BE2C (cell line): ENCODE measurements around the gene FXYD7.
A peak's percentile ranks its signal among the peaks of the same experiment; 100 is the strongest.

Experiments used
- DNase-seq: peaks from one replicate; pipeline ENCODE4 v3.0.0-alpha.2; 2020
- H3K27me3 ChIP-seq: fragments of 250-450 bp; sonication (Bioruptor Pico); 2 replicates; pipeline ENCODE4 v1.5.1; 2020; ENCODE audit warnings: mild to moderate bottlenecking
- H3K36me3 ChIP-seq: fragments of 250-450 bp; sonication (Bioruptor Pico); 2 replicates; pipeline ENCODE4 v1.5.1; 2020; ENCODE audit warnings: mild to moderate bottlenecking
- H3K4me1 ChIP-seq: fragments of 250-450 bp; sonication (Bioruptor Pico); 2 replicates; pipeline ENCODE4 v1.5.1; 2020
- H3K4me3 ChIP-seq: 2 replicates; pipeline ENCODE4 v1.5.1; 2011; ENCODE audit warnings: low read depth, low read length
- H3K9me3 ChIP-seq: fragments of 250-450 bp; sonication (Bioruptor Pico); 2 replicates; pipeline ENCODE4 v1.5.1; 2020
- TF ChIP-seq, protein P1 (sequence below): IDR thresholded peaks from 2 replicates; pipeline ENCODE4 v1.5.1; 2012; ENCODE audit warnings: mild to moderate bottlenecking, low read depth, low read length

Gene FXYD7

DNA sequence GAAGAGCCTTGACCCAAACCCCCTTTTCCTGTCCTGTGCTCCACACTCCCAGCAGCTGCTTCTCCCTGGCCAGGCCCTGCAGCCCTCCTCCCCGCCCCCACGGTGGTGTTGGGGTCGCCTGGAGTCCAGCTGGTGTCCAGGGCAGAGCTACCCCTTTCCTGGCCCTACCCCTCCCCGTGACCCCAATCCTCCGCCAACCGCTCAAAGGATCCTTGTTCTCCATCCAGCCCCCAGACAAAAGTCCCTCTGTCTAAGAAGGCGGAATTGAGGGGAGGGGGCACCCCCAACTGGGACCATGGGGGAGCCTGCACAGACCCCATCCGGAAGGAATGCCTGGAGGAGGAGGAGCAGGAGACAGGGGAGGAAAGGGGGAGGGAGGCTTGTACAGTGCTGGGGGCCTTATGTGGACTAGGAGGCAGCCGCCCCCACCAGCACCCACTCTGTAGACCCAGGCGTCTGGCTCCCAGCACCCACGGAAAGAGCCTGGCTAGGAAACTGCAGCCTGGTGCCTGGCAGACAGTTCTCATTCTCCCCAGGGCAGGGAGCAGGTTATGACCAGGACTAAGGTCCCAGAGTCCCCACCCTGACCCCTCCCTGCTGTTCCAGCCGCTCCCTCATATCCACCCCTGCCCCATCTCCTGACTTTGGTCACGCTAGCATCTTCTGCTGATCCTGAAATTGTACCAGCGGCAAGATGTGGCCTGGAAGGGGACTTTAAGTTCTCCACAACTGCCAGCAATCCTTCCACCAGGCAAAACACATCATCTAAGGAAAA lies 27.7 kb upstream of the FXYD7 start, which contains the start of gene FXYD3:
Gene FXYD3, plus strand, starts transcription at position 647 of the 775 bp plus-strand sequence. CDS start 3,554 bp downstream, outside the sequence.
- TF ChIP-seq, protein P1, sequence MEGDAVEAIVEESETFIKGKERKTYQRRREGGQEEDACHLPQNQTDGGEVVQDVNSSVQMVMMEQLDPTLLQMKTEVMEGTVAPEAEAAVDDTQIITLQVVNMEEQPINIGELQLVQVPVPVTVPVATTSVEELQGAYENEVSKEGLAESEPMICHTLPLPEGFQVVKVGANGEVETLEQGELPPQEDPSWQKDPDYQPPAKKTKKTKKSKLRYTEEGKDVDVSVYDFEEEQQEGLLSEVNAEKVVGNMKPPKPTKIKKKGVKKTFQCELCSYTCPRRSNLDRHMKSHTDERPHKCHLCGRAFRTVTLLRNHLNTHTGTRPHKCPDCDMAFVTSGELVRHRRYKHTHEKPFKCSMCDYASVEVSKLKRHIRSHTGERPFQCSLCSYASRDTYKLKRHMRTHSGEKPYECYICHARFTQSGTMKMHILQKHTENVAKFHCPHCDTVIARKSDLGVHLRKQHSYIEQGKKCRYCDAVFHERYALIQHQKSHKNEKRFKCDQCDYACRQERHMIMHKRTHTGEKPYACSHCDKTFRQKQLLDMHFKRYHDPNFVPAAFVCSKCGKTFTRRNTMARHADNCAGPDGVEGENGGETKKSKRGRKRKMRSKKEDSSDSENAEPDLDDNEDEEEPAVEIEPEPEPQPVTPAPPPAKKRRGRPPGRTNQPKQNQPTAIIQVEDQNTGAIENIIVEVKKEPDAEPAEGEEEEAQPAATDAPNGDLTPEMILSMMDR: no peak
- peak within 1 kb of the TSS; percentile 1; the same call in 1 of the 2 replicates for H3K4me3 ChIP-seq
- no peaks in the 10 kb centered on the region for H3K4me1 ChIP-seq
- H3K9me3 ChIP-seq: no peaks in the 10 kb centered on the region
- no peaks in the 10 kb centered on the region for H3K27me3 ChIP-seq
- H3K36me3 ChIP-seq: no peaks in the 10 kb centered on the region
- DNase-seq: no peak

DNA sequence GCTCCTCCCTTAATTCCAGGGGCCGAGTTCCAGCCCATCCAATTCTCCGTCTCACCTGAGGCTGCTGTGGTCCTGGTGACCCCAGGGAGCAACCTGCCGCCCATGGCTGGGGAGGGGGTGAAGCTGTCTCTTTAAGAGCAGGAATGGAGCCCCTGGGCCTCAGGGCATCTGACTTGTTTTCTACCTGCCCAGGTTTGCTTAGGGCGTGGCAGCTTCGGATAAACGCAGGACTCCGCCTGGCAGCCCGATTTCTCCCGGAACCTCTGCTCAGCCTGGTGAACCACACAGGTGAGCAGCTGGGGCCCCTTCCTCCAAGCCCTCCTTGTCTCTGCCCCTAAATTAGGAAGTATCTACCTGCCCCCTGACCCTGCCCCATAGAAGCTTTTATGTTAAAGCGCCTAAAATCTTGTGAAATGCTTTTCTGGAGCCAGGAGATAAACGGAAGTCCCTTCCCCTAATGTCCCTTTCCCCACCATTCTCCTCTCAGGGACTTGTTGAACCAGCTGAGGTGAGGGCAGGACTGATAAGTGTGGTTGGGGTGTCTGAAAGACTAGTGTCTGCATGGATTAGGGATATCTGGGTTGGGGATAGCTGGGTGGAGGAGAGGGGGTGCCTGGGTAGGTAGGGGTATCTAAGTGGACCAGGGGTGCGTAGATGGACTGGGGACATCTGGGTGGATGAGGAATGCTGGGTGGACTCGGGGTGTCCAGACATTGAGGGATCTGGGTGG lies 26.8 kb upstream of the FXYD7 start:
- DNase-seq: no peak
- Histone ChIP-seq H3K4me1 (no peaks in the 10 kb centered on the region), H3K36me3 (no peaks in the 10 kb centered on the region), H3K4me3 (no peak overlapping the region), H3K27me3 (no peaks in the 10 kb centered on the region), H3K9me3 (no peaks in the 10 kb centered on the region)
- TF ChIP-seq, protein P1: no peak

DNA sequence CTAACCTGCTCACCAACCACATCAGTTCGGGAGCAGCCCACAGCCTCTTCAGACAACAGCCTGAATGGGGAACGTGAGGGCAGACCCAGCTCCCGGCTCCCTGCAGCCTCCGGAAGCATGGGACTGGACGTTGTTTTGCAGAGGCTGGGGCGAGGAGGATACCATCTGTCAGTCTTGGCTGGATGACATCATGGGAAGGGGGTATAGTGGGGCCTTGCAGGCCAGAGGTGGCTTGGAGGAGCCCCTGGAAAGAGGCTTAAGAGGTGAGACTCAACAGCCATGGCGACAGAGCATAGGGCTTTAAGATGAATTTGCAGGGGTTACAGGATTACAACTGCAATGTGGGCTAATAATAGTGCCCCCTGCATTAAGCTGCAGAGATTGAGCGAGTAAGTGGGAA lies 25.9 kb upstream of the FXYD7 start:
- Histone ChIP-seq H3K36me3 (no peaks in the 10 kb centered on the region), H3K4me1 (no peaks in the 10 kb centered on the region), H3K4me3 (no peak overlapping the region), H3K9me3 (no peaks in the 10 kb centered on the region), H3K27me3 (no peaks in the 10 kb centered on the region)
- DNase-seq: no peak
- TF ChIP-seq, protein P1: no peak

DNA sequence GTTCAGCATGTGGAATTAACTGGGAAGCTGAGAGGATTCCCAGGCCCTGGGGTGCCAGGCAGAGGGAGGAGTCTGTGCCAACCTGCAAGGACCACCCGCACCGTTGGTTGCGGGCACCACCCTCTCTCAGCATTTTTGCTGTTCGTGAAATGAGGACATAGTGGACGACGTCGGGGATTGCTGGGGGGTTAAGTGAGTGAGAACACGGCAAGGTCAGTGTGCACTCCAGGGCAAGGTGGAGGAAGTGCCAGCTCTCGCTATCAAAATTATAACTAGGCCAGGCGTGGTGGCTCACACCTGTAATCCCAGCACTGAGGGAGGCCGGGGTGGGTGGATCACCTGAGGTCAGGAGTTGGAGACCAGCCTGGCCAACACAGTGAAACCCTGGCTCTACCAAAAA lies 25.3 kb upstream of the FXYD7 start:
- Histone ChIP-seq H3K9me3 (no peaks in the 10 kb centered on the region), H3K27me3 (no peaks in the 10 kb centered on the region), H3K36me3 (no peaks in the 10 kb centered on the region), H3K4me3 (no peak overlapping the region), H3K4me1 (no peaks in the 10 kb centered on the region)
- DNase-seq: no peak
- TF ChIP-seq, protein P1: no peak

DNA sequence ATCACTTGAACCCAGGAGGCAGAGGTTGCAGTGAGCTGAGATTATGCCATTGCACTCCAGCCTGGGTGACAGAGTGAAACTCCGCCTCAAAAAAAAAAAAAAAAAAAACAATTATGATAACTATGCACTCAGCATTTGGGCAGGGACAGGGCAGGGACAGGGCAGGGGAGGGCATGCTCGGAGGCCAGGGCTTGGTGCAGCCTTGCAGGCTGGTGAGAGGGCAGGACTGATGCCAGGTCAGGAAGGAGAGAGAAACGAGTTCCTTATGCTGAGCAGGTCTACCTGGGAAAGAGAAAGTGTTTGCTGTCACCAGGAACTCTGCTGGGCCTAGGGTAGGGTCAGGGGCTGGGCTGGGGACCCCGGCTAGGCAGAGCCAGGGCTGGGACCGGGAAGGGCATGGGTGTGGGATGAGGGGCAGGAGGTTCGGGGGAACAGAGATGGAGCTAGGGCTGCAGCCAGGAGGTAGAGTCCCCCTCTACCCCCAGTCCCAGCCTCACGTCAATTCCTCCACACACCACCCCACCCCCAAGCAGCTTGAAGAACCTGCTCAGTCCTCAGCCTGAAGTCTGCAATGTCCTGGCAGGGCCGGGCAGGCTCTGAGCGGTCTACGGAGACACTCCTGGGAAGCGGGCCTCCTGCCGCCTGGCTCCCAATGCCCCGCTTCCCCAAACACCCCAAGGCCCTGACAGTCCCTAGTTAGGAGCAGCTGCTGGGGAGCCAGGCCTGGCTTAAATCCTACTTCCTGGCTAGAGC lies 24.6 kb upstream of the FXYD7 start:
- TF ChIP-seq, protein P1: no peak
- H3K4me3 ChIP-seq: no peak overlapping the region
- no peaks in the 10 kb centered on the region for H3K4me1 ChIP-seq
- H3K36me3 ChIP-seq: no peaks in the 10 kb centered on the region
- H3K27me3 ChIP-seq: no peaks in the 10 kb centered on the region
- H3K9me3 ChIP-seq: no peaks in the 10 kb centered on the region
- no peak for DNase-seq
